Esophagus squamous epithelium (tissue), 5 donors: Measurements from ENCODE around the gene PNKD. TPM values are rescaled to one million over a fixed set of nuclear protein-coding genes. Genes with fewer than 3 reads are reported as not detected.

Experiments
- DNase-seq: peaks from one replicate; lab custom pipeline; 2025; lab: John Stamatoyannopoulos, UW
- H3K27ac ChIP-seq, 4 donors: fragments of 200-600 bp; sonication (generic); one replicate each; pipeline ENCODE4 v1.5.1; 2016 to 2019; ENCODE audit warnings: mild to moderate bottlenecking in 1 of 4
- H3K27me3 ChIP-seq, 4 donors: fragments of 200-600 bp; sonication (generic); 1 replicate in 3 of 4; 2 replicates in 1 of 4; pipeline versions ENCODE4 v1.5.1 to v1.6.0; 2017 to 2021; ENCODE audit warnings: antibody characterized with exemption in 1 of 4
- H3K36me3 ChIP-seq, 3 donors: fragments of 200-600 bp; sonication (generic); one replicate each; pipeline ENCODE4 v1.5.1; 2016 to 2019
- H3K4me1 ChIP-seq, 3 donors: fragments of 200-600 bp; sonication (generic); one replicate each; pipeline ENCODE4 v1.5.1; 2017 to 2019
- H3K4me3 ChIP-seq, 4 donors: fragments of 200-600 bp; sonication (generic); 1 replicate in 3 of 4; 2 replicates in 1 of 4; pipeline ENCODE4 v1.5.1; 2016 to 2019; ENCODE audit warnings: mild to moderate bottlenecking in 2 of 4, moderate library complexity in 1 of 4
- H3K9me3 ChIP-seq, 3 donors: fragments of 200-600 bp; sonication (generic); one replicate each; pipeline ENCODE4 v1.5.1; 2016 to 2019
- POLR2A ChIP-seq, 4 donors: fragments of 450-650 bp; IDR thresholded peaks; one replicate each; pipeline ENCODE4 v1.6.1; 2017; ENCODE audit warnings: antibody characterized with exemption in 4 of 4, mild to moderate bottlenecking in 4 of 4, moderate library complexity in 3 of 4
- WGBS, 2 donors: methylation state at CpG; one replicate each; pipeline ENCODE4 v1.1.5; 2018; 5-methylcytosine and 5-hydroxymethylcytosine counted together
- intact Hi-C: fragments of 100-400 bp; cut with DNase I; formaldehyde crosslinking; loops from one replicate; pipeline ENCODE4 v1.15.0; 2022
- total RNA-seq, 4 donors: library from RNA; depleted of rRNA; stranded (reverse); fragments of >200 nt; gene quantifications; one replicate each; pipeline ENCODE4 v1.1.0, GENCODE V29; 2016
- TF ChIP-seq, protein P1 (sequence below), 6 experiments: fragments of 450-650 bp in 4 of 6; fragments of 200-600 bp in 2 of 6; sonication (generic) in 2 of 6; IDR thresholded peaks; one replicate each; pipeline ENCODE4 v1.5.1; 2016 to 2019; ENCODE audit warnings: antibody characterized with exemption in 6 of 6, mild to moderate bottlenecking in 4 of 6, moderate library complexity in 4 of 6
- donor health status: DM: yes; HTN: yes; CAD: no.

The PNKD gene
- total RNA-seq, 4 donors from 2014 or later: 19.7 to 34.3 (median 28.0) TPM

DNA sequence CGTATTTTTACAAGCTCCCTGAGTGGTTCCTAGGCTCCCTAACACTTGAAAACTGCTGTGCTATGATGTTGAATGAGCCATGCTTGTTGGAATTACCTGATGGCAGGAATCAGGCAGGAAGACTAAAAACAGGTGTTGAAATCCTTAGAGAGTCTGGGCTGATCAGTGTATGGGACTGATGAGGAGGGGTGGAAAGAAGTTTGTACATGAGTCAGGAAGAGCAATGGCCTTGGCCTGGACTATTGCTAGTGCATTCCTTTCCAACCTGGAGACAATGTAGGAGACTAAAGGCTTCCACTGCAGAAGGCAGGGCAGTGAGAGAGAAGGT, 46.9 kb downstream of the PNKD start:
- DNase-seq: no peak
- TF ChIP-seq, protein P1, sequence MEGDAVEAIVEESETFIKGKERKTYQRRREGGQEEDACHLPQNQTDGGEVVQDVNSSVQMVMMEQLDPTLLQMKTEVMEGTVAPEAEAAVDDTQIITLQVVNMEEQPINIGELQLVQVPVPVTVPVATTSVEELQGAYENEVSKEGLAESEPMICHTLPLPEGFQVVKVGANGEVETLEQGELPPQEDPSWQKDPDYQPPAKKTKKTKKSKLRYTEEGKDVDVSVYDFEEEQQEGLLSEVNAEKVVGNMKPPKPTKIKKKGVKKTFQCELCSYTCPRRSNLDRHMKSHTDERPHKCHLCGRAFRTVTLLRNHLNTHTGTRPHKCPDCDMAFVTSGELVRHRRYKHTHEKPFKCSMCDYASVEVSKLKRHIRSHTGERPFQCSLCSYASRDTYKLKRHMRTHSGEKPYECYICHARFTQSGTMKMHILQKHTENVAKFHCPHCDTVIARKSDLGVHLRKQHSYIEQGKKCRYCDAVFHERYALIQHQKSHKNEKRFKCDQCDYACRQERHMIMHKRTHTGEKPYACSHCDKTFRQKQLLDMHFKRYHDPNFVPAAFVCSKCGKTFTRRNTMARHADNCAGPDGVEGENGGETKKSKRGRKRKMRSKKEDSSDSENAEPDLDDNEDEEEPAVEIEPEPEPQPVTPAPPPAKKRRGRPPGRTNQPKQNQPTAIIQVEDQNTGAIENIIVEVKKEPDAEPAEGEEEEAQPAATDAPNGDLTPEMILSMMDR (IDR thresholded peaks at IDR 0.05): no peak
- TF ChIP-seq POLR2A (IDR thresholded peaks at IDR 0.05): no peak
- Histone ChIP-seq H3K27me3 (no peaks in the 10 kb centered on the region), H3K36me3 (no peaks in the 10 kb centered on the region), H3K9me3 (no peaks in the 10 kb centered on the region), H3K27ac (no peak overlapping the region), H3K4me3 (no peak overlapping the region), H3K4me1 (peaks cover 0 to 9% (median 3%) of the 10 kb centered on the region in 3 donors)
- 82 to 100% methylated on average over 1 of the region's 1 CpG for WGBS, 2 donors
- intact Hi-C loops: no loop called here

DNA sequence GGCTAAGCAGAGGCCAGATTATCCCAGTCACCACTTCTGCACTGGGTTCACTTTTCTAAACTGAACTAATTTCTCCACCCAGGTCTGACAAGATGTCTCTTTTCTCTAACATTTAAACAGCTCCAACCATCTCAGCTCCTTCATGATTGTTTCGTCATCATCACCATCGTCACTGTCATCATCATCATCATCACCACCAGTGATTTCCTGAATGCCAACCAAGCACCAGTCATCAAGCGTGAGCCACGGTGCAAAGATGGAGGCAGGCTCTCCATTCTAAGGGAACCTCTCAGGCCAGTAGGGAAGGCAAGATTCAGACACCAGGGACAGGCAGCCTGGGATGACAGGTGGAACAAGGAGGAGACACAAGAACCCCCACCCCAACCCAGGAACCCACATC, 47.5 kb downstream of the PNKD start:
- H3K36me3 ChIP-seq: no peaks in the 10 kb centered on the region
- no peaks in the 10 kb centered on the region for H3K27me3 ChIP-seq
- DNase-seq: no peak
- H3K4me3 ChIP-seq: no peak overlapping the region
- WGBS, 2 donors: 80 to 85% methylated on average over 3 to 4 of the region's 4 CpGs
- no peaks in the 10 kb centered on the region for H3K9me3 ChIP-seq
- intact Hi-C loops: no loop called here
- TF ChIP-seq, protein P1 (IDR thresholded peaks at IDR 0.05): no peak
- no peak for TF ChIP-seq POLR2A (IDR thresholded peaks at IDR 0.05)
- no peak overlapping the region for H3K27ac ChIP-seq
- peaks cover 5 to 14% (median 6%) of the 10 kb centered on the region in 3 donors for H3K4me1 ChIP-seq

DNA sequence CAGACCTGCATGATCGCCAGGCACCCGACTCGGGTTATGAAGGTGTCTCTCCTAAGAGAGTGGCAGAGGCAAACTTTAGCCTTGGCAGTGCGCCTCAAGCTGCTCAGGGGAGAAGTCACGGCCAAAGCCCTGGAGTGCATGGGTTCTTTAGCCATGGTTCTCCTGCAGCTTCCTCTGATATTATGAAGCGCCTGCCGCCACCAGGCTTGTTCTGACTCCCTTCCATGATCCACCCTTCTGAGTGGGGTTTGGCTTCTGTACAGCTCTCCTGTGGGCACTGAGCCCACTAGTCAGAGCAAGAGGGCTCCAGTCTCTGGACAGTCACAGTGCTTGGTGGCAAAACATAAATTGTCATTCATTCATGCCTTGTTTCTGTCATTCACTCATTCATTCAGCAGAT, 47.9 kb downstream of the PNKD start:
- H3K9me3 ChIP-seq: no peaks in the 10 kb centered on the region
- TF ChIP-seq POLR2A (IDR thresholded peaks at IDR 0.05): no peak
- TF ChIP-seq, protein P1 (IDR thresholded peaks at IDR 0.05): no peak
- no peak for DNase-seq
- peaks cover 5 to 18% (median 6%) of the 10 kb centered on the region in 3 donors for H3K4me1 ChIP-seq
- intact Hi-C loops: no loop called here
- no peak overlapping the region for H3K27ac ChIP-seq
- WGBS, 2 donors: 79 to 89% methylated on average over 6 of the region's 7 CpGs
- no peak overlapping the region for H3K4me3 ChIP-seq
- H3K27me3 ChIP-seq: no peaks in the 10 kb centered on the region
- H3K36me3 ChIP-seq: no peaks in the 10 kb centered on the region

DNA sequence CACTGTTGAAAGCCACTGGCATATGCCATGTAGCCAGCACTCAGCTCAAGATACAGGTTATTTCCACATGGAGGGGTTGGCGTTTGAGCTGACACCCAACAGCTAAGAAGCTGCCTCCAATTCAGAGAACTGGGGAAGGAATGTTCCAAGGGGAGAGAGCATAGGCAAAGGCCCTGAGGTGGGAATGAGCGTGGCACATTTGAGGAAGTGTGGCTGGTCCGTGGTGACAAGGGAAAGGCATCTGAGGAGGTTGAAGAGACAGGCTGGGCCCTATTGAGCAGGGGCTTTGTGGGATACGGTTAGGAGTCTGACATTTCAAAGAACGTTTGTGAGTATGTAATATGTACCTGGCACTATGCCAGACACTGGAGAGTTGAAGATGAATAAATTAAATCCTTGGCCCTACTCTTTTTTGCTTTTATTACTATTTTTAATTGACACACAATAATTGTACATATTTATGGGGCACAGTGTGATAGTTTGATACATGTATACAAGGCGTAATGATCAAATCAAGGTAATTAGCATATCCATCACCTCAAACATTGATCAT, 49.6 kb downstream of the PNKD start:
- DNase-seq: no peak
- WGBS, 2 donors: 51% methylated on average over 6 of the region's 6 CpGs

DNA sequence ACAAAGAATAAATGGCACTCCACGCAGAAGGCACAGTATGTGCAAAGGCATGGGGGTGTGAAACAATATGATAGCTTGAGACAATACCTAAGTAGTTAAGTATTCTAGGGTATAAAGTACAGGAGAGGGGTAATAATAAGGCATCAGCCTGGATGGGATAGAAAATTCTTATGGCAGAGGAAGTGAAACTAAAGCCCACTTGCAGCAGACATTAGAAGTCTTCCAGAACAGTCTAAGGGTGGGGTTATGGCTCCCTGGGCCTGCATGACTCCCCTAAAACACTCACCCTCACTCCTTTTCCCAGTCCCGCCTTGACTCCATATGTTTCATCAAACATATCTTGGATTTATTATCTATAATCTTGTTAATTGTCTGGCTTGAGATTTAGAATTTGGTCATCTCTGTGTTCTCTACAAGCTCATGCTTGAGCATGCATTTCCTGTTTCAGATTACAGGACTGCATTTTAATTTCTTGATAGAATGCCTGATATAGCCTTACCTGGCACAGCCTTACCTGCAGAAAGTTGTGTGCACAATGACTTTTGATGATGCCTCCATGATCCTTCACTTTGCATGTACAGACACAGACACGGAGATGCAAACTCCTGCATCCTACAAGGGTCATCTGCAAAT, 50.5 kb downstream of the PNKD start:
- Histone ChIP-seq H3K4me1 (peaks cover 15 to 33% (median 17%) of the 10 kb centered on the region in 3 donors), H3K27me3 (no peaks in the 10 kb centered on the region), H3K4me3 (no peak overlapping the region), H3K9me3 (no peaks in the 10 kb centered on the region), H3K27ac (no peak overlapping the region), H3K36me3 (no peaks in the 10 kb centered on the region)
- WGBS, 2 donors: 60 to 88% methylated on average over 3 of the region's 3 CpGs
- intact Hi-C loops: no loop called here
- no peak for DNase-seq
- TF ChIP-seq POLR2A (IDR thresholded peaks at IDR 0.05): no peak
- TF ChIP-seq, protein P1 (IDR thresholded peaks at IDR 0.05): no peak

More for the DNA sequence above, 49.6 kb downstream of the PNKD start:
- Histone ChIP-seq H3K4me1 (peaks cover 15 to 33% (median 17%) of the 10 kb centered on the region in 3 donors), H3K27me3 (no peaks in the 10 kb centered on the region), H3K36me3 (no peaks in the 10 kb centered on the region), H3K27ac (no peak overlapping the region), H3K4me3 (no peak overlapping the region), H3K9me3 (no peaks in the 10 kb centered on the region)
- intact Hi-C loops: no loop called here
- TF ChIP-seq, protein P1 (IDR thresholded peaks at IDR 0.05): no peak
- TF ChIP-seq POLR2A (IDR thresholded peaks at IDR 0.05): no peak
